Measurements from ENCODE around the gene WWOX.

Gene WWOX

DNA sequence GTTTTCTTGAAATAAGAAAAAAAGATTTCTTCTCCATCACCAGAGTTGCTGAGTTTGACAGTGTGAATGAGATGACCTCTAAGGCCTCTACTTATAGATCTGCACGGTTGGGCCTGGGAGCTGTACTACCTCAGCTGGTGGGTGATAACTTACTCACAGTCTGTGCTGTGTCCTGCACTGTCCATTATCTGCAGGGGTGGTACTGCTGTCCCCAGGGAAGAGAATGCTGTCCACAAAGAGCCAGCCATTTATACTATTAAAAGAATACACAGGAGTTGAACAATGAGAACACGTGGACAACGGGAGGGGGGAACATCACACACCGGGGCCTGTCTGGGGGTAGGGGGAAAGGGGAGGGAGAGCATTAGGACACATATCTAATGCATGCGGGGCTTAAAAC lies 655.3 kb downstream of the WWOX start:
- DNase-seq = no peak

DNA sequence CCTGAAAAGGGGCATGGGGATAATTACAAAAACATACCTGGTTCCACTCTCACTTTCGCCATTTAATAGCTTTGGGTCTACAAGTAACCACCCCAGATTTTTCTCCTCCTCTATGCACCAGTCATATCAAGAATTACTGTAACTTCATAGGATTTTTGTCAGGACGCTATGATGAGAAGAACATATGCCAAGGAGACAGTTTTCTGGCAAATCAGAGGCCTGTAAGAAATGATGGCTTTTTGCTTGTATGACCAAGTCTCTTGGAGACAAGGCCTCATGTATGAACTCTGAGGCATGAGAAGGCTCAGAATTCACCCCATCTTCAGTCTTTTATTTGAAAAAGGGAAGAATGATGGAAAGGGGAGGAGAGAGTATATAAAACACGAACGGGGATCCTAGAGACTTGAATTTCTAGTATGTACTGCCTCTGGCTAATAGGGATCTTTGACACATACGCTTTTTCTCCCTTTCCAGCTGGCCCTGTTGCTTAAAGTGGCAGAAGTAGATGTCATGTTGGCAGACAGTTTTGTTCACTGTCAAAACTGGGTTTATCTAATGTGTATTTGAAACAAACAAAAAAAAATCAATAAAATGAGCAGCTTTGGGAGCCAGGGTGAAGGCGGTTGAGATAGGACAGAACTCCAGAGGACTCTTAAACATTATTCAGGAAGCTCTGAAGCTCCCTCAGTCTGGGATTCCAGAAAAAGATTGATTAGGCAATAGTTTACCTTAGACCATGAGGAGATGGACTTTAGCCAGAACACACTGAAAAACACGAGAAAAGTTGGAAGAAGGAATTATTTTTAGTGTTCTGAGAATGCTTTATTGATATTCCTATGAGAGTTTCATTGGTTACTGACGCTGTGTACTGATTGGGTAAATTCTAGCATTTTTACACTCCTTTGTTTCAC lies 656.6 kb downstream of the WWOX start:
- no peak for DNase-seq

DNA sequence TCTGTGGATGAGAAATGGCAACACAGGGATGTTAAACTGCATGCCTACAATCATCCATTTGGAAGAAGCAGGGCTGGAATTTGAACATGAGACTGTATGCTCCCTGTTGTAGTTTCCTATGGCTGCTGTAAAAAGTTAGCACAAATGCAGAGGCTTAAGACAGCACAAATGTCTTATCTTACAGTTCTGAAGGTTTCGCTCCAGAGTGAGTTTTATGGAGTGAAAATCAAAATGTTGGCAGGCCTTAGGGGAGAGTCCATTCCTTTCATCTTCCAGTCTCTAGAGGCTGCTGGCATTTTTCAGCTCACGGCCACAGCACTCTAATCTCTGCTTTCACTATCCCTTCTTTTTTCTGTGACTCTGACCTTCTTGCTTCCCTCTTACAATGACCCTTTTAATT lies 660.1 kb downstream of the WWOX start:
- DNase-seq = no peak

DNA sequence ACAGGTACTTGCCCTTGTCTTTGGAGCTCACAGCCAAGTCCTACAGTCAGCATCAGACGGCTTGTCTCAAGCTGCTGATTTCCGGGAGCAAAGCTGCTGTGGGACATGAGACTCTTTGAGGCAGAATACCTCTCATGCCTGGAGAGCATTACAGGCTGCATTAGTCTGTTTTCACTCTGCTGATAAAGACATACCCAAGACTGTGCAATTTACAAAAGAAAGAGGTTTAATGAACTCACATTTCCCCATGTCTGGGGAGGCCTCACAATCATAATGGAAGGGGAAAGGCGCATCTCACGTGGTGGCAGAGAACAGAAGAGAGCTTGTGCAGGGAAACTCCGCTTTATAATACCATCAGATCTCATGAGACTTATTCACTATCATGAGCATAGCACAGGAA lies 661.2 kb downstream of the WWOX start:
- no peak for DNase-seq

DNA sequence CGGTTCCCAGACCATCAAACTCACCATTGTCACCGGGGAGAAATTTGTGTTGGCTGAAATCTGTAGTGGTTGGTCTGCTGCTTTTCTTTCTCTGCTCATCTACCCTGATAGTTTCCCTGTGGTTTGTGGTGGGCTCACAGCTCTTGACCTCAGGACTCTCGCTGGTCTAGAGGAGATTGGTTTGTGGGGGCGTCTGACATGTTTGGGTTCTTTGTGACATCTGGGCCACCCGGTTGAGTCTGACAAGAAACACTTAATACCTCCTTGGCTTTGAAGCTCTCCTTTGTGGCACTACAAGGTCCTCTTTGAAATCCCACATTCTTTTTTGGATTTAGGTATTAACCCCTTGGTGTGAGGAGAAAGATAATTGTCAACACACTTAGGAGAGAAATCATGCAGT lies 662.0 kb downstream of the WWOX start:
- no peak for DNase-seq

DNA sequence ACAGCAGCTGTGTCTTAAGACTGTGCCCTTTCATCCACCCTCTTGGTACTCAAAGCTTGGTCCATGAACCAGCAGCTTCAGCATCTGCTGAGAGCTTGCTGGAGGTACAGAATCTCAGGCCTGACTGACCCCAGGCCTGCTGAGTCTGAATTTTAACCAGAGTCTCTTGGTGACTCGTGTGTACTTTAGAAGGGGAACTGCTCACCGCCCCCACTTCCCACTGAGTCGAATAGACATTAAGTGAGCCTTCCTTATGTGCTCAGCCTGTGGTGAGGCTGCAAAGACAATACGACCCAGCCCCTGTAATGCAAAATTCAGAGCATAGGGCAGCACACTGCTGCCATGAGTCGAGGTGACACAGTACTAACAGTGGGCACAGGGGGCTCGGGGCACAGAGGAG lies 662.8 kb downstream of the WWOX start:
- no peak for DNase-seq

DNA sequence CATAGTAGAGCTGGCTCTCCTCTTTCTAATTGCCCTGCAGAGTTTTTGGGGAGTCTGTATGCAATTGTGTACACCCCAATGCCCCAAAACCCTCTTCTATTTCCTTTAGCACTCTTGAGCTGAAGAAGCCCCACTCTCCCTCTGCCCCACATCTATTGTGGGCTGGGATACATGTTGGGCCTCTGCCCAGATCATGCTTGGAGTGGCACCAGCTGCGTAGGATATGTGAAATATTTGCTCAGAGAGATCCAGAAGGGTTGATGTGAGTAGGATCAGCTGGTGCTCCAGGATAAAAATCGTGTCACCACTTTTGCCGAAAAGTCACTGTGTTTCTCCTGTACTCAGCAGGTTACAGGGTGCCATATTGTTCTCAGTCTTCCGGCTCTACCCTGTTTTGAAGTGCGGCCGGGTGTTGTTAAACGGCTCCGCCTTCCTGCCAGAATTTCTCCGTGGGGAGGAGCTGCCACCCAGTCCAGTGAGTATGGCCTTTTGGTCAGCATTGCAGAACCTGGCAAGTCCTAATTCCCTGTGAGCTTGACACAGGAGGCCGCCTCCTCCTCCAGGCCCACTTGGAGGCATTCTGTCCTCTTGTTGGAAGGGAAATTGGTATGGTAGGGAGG lies 664.5 kb downstream of the WWOX start:
- DNase-seq = no peak

DNA sequence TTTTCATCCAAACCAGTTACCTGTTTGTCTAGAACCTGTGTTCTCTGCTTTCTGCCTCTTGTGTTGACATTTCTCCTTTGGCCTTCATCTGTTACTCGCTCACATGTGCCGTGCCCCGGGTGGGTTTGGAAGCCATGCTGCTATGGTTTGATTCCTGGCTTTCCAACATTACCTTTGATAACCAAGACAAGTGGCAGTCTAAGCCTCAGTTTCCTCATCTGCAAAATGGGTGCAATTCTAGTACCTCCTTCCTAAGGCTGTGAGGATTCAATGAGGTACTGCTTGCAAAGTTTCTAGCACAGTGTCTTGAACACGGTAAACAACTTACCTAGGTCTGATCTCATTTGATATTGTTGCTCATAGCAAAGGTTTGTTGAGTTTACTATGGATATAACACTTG lies 665.0 kb downstream of the WWOX start:
- no peak for DNase-seq

DNA sequence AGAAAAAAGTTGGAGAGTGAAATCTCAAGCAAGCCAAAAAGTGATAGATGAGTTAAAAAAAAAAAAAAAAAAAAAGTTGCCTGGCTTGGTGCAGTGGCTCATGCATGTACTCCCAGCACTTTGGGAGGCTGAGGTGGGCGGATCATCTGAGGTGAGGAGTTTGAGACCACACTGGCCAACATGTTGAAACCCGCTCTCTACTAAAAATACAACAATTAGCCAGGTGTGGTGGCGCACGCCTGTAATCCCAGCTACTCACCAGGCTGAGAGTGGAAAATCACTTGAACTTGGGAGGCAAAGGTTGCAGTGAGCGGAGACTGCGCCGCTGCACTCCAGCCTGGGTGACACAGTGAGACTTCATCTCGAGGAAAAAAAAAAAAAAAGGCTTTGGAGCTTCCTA lies 668.8 kb downstream of the WWOX start:
- no peak for DNase-seq

DNA sequence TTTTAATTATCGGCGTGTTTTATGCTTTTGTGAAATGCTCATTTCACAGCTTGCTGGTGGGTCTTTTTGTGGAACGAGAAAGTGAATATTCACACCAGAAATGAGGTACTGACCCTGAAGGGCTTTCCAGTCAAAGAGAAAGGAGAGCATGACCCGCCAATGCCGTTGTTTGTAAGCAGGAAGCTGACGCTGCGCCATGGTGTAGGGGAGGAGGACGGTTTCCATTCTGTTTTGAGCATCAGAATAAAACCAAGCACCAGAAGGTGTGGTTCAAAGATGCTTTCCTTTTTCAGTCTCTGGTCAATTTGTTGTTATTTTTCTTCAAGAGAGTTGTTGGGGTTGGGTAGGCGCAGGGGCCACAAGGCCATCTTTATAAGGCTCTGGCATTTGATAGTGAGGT lies 669.3 kb downstream of the WWOX start:
- DNase-seq = no peak

DNA sequence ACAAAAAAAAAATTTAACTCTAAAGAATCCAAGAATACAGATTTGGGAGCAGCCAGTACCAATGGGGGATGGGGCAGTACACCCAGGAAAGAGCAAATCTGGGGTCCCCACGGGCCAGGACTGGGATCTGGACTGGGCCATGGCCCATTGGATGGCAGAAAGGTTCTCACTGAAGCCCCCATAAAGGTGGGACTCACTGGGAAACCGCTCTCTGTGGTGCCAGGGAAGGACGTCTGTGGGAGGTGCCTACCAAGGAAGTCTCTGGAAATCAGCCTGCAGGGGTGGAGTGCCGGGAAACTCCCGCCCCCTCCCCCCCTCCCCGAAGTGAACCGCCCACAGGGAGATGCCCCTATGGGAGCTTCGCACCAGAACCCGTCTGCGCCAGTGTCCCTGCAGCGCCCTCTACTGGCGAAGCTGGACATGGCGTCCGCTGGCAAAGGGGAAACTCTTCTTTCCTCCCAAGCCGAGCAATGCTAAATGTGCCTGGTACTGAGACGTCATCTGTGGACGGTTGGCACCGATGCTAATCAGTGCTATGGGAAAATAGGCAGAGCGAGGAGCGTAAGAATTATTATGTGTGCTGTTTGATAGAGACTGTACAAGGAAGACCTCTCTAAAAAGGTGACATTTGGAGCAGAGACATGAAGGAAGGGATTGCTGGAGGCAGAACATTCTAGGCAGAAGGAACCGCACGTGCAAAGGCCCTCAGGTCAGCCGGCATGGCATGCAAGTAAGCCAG lies 671.1 kb downstream of the WWOX start:
- no peak for DNase-seq

DNA sequence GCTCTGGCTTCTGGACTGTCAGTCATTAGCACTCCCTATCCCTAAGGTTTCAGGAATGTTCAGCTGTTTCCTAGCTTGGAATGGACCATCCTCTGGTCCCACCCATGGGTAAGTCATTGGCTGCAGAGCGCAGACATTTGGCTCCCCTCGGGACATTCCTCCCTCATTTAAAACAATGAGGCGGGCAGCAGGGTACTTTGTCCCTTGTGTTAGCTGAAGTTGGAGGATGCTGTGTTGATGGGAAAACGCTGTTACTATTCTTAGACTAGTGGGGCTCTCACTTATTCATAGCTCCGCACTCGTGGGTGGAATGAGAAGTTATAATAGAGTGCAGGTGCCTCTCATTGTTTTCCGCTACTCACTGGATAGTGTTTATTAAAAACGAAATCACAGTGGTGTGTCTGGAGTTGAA lies 673.8 kb downstream of the WWOX start:
- no peak for DNase-seq

DNA sequence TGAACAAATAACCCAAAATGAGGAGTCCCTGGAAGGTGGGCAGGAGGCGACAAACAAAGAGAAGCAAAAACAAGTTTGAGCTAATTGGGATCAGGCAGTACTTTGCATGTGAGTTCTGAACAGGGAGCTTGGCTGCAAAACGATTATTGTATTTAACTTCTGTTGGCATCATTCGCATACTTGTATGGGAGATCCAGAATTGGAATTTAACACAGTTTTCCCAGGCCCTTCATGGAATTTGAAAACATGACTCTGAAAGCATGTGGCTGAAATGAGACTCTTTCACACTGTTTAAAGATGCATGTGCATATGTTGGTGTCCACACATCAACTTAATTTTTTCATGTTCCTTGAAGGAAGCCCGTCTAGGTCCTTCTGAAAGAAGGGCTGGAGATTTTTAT lies 674.3 kb downstream of the WWOX start:
- DNase-seq = no peak

DNA sequence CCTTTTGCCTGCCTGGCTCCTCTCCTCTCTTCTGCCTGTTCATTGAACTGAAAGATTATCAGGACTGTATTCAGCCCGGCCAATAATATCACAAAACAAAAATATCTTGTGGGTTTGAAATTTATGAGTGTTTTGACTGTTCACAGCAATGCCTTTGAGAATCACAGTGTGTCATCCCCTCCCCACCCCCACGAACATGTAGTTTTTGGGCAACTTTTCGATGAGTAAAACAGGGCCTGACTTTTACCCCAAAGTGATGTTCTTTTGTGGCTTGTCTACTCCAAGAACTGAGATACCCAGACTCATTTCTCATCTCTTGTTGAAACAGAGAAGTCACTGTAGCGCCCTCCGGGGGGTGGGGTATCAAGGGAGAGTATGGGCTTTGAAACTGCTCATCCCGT lies 675.7 kb downstream of the WWOX start:
- no peak for DNase-seq

DNA sequence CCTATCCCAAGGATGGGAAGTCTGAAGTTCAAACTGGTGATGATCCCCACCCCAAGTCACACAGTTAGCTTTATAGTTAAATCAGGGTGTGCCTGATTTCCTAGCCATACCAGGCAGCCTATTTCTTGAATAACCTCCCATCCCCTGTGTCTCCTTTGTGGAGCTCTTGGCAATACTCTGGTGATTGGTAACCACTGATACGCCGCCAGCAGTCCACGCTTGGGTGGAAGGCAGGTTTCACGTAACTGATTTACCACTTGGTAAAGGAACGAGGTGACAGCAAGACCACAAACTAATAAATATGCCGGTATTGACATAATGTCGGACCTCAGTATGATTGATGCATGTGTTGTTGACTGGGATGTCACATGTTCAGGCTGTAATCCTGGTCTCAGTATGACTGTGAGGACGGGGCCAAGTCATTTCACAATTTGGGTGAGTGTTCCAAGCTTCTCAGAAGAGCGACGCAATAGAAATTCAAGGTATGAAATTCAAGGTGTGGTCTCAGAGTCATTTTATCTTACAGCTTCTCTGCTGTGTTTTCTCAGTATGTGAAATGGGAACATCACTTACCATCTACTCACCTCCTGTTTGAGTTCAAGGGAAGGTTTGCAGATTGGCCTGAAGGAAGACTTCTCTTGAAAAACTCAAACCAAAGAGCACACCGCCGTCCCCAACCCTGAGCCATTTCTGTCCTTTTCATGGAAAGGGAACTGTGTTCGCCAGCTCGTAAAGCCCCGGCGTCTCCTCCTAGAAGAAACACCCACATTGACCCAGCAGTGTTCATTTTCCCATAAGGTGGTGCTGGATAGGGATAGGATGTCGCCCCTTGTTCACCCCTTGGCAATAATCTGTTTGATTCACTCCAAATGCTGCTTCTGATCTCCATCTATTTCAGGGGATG lies 678.9 kb downstream of the WWOX start:
- no peak for DNase-seq

DNA sequence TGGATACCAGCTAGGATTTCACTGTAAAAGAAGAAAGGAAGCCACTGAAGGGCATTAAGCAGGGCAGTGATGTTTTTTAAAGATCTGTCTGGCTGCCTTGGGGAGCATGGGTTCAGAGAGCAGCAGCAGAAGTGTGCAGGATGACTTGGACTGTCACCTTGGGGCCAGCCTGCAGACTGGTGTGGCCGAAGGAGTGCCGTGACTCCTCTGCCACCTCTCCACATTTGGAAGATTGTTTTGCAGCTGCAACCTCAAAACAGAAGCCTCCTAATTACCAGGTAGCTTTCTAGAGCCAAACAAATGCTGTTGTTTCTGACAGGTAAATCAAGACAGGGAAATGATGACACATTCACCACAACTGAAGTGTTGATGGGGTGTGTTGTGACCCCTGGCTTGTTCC lies 681.4 kb downstream of the WWOX start:
- no peak for DNase-seq

DNA sequence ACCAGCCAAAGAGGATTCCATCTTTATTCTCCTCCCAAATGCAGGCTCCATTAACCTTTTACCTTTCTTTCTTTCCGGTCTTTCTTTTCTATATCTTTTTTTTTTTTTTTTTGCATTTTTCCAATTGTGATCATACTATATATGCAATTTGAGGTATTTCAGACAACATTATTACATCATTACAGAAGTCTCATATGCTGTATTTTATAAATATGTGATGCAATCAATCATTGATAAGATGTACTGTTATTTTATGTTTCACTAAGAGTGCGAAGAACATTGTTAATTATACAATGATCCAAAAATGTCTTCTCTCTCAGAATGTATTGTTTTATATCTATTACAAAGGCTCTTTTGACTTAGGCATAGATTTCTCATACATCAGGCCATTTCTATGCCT lies 683.1 kb downstream of the WWOX start:
- no peak for DNase-seq

DNA sequence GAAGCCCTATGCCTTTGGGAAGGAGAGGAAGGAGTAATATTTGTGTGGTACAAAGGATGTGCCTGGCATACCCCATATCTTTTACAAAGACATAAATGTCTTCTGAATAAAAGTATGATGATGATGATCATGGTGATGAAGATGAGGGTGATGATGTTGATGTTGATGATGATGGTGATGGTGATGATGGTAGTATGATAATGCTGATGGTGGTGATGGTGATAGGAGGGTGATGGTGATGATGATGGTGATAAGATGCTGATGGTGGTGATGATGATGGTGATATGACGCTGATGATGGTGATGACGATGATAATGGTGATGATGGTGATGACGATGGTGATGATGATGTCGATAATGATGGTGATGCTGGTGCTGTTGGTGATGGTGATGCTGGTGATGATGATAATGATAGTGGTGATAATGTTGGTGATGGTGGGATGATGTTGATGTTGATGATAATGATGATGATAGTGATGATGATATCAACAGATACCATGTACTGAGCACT lies 684.2 kb downstream of the WWOX start:
- no peak for DNase-seq

DNA sequence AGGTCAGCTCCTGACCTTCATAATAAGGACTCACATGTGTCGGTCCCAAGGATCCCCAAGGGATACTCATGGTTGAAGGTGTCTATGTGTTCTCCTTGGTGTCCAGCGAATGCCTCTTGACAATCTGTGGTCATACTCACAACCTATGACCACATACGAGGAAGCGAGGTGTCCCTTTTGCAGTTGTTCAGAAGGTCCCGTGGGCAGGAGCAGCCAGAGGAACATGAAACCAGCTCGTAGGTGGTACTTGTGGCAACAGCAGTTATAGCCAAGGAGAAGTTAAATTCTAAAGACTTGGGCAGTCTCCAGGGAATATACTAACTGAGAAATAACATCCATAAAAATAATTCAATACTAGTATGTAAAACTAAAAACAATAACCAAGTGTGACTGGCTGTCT lies 685.3 kb downstream of the WWOX start:
- no peak for DNase-seq

DNA sequence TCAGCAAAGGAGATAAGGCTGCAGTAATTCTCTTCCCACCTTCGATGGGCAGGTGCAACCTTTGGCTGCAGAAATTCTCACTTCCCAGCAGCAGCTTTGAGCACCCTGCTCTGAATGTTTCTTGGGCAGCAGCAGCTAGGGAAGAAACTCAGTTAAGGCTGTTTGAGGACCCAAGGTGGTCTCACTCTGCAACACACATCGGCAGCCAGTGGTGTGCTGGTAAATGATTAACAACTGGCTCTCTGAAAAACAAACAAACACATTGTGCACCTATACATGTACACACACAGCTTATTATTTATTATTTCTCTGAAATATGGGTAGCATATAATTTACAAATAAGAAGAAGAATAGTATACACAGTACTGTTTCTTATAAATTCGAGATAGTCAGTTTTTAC lies 685.8 kb downstream of the WWOX start:
- no peak for DNase-seq

DNA sequence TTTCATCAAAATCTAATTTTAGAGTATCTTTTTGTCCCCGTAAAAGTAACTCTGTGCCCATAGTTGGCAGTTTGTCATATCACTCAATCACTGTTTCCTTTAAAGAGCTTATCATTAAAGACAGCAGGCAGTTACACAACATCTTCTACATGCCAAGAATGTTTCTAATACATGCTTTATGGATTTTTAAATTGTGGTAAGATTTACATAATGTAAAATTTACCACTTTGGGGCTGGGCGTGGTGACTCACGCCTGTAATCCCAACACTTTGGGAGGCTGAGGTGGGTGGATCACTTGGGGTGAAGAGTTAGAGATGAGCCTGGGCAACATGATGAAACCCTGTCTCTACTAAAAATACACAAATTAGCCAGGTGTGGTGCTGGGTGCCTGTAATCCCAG lies 687.2 kb downstream of the WWOX start:
- DNase-seq = no peak

DNA sequence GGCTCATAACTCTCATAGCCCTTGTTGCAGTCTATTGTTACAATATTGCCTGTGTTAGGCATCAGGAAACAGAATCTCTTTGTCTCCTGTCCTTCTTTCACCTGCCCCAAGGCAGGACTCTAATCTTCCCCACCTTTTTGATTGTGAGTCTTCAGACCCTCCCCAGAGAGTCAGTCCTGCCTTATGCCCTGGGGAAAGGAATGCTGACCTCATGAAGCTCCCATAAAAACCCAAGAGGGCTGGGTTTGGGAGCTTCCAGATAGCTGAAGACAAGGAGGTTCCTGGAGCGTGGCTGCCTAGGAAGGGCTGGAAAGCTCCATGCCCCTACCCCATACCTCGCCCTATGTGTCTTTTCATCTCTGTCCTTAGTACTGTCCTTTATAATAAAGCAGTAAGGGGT lies 688.8 kb downstream of the WWOX start:
- no peak for DNase-seq

DNA sequence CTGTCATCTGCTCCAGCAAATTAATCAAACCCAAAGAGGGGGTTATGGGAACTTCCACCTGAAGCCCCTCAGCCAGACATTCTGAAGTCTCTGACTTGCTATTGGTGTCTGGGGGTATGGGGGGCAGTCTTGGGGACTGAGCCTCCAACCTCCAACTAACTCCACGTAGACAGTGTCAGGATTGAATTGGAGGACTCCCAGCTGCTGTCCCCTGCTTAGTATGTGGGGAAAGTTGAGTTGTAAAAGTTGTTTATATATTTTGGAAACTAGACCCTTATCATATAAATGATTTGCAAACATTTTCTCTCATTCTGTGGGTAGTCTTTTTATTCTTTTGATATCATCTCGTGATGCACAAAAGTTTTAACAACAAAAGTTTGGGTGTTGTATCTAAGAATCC lies 689.2 kb downstream of the WWOX start:
- DNase-seq = no peak
